Activated CD4-positive, alpha-beta T cell treated with anti-CD3 and anti-CD28 coated beads, Interleukin-2, amount 50 U/mL, for 24 hours (primary cell): ENCODE measurements around the gene PLS1.
"Not testable (repeated sequence)": the region's sequence is repeated elsewhere in the genome, so short reads cannot be mapped to it uniquely, and the experiment has no call there.

Experiments
- DNase-seq, 2 donors: peaks; one replicate each; pipeline ENCODE4 v3.0.0-alpha.2; 2020; ENCODE audit warnings: low read depth in 1 of 2, low spot score in 1 of 2

PLS1 gene

GRCh38 chr3:142595951-142596725, at the start of gene PLS1:
TSS of gene PLS1 (plus strand) at chr3:142596393. CDS start at chr3:142664238, 67,845 bp downstream.
- DNase-seq = peak; percentile 76 to 79

- DNase-seq = no peak
These were observed 46.2 kb upstream of the PLS1 start for GRCh38 chr3:142549986-142550385.

DNA sequence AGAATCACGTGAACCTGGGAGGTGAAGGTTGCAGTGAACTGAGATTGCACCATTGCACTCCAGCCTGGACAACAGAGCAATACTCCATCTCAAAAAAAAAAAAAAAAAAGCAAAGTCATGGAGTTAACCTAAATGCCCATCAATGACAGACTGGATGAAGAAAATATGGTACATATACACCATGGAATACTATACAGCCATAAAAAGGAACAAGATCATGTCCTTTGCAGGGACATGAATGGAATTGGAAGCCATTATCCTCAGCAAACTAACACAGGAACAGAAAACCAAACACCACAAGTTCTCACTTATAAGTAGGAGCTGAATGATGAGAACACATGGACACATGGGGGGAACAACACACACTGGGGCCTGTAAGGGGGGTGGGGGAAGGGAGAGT, 43.6 kb upstream of the PLS1 start:
- DNase-seq = not testable (repeated sequence)

DNA sequence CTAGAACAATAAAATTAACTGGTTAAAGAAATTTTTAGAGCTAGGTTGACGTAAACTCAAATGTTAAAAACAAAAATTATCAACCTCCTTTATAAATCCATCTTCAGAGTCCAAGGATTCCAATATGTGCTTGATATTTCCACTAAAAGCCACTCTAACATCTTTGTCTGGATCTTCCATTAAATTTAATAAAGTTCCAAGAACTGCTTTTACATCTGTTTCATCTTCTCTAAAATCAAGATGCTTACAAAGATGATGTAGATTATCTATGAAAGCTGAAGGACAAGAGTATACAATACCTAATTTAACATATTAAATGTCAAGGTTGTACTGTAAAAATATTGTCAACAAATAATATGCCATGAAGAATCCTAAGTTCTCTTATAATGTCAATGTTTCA, 42.5 kb upstream of the PLS1 start:
- no peak for DNase-seq

DNA sequence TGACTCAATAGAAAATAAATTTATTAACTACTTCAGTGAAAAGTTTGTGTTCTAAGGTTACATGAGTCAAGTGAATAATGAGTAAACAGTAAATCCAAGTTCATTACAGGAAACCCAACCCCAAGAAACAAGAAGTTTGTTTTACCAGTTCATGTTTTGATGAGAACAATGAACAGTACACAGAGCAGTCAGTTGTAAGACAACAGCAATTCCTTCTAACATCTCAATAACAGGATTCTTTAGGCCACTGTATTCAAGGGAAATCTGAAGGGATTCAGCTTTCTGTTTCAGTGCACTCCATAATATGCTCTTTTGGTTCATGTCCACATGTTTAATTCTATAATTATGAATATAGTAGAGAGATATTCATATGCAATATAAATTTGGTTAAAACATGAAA, 36.1 kb upstream of the PLS1 start:
- no peak for DNase-seq

GRCh38 chr3:142563496-142563997, 32.6 kb upstream of the PLS1 start:
- DNase-seq = no peak

DNA sequence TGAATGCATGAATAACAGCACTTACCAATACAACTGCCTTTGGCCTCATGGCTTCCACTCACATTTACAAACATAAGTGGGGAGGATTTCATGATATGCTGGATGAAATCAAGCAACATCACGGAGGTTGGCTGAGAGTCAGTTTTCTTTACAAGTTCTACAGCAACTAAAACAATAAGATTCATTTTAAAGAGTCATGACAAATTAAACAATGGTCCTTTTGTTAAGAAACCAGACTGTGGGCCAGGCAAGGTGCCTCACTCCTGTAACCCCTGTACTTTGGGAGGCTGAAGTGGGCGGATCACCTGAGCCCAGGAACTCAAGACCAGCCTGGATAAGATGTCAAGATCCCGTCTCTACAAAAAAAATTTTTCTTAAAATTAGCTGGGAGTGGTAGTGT, 30.1 kb upstream of the PLS1 start:
- no peak for DNase-seq

- DNase-seq = no peak
These were observed 27.7 kb upstream of the PLS1 start for GRCh38 chr3:142568393-142569017.

DNA sequence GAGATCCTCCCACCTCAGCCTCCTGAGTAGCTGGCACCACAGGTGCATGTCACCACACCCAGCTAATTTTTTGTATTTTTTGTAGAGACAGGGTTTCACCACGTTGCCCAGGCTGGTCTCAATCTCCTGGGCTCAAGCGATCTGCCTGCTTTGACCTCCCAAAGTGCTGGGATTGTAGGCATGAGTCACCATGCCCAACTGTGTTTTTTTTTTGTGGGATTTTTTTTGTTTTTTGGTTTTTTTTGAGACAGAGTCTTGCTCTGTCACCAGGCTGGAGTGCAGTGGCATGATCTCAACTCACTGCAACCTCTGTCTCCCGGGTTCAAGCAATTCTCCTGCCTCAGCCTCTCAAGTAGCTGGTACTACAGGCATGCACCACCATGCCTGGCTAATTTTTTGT, 26.8 kb upstream of the PLS1 start:
- DNase-seq = not testable (repeated sequence)

DNA sequence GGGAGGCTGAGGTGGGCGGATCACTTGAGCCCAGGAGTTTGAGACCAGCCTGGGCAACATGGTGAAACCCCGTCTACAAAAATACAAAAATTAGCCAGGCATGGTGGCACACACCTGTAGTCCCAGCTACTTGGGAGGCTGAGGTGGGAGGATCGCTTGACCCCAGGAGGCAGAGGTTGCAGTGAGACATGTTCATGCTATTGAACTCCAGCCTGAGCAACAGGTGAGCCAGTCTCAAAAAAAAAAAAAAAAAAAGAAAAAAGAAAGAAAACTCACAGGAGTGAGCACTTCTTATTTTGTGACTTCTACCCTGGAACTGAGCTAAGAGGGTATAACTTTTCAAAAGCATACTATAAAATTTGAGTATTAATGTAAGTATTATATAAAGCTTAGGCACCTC, 22.0 kb upstream of the PLS1 start:
- not testable (repeated sequence) for DNase-seq

- DNase-seq = no peak
These were observed 21.5 kb upstream of the PLS1 start for GRCh38 chr3:142574665-142575064.

DNA sequence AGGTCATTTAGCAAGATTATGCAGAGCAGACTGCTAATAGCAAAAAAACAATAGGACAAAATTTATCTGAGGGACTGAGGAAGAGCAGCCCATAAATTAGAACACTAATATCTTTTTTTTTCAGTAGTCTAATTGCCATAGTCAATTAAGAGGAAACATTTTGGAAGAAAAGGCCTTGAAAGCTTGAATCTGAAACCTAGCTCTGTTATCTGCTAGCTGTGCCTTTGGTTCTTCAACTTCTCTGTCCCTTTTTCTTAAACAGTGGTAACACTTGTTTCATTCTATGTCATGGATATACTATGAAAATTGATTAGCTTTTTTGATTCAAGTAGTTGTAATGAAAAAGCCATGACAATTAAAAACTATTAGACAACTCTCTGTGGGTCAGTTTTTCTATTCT, 19.4 kb upstream of the PLS1 start:
- no peak for DNase-seq

- DNase-seq = no peak
These were observed 18.4 kb upstream of the PLS1 start for GRCh38 chr3:142577696-142578328.

DNA sequence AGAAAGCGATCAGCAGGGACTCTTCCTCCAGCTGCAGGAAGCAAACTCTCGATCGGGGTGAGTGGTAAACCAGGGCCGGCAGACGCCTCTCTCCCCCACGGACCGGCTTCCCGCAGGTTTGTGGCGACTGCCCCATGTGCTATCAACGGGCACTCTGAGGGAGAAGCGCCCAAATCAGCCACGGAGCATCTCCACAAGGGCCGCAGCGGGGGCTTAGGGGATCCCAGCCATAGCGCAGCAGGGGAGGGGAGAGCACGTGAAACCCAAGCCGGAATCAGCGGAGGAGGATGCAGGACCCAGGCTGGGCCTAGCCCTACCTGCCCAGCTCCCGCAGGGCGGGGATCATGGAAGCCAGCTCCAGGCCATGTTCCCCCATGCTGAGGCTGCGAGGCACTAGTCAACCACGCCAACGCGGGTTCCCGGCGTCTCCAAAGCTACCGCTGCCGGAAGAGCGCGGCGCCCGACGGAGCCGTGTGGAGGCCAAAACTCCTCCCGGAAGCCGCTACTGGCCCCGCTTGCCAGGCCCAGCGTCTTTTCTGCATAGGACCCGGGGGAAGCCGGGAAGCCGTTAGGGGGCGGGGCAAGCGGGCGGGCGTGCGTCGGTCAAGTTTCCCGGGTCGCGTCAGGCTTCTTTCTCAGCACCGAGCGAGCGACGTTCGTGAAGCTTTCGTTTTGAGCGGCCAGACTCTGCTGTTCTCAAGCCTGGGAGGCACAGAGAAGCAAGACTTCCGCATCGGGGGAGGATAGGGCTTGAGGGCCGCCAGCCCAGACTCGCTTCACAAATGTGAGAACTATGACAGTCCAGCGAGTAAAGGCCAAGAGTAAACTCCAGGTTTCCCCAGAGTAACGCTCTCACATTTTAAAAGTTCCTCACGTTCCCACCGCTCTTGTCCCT, 17.6 kb upstream of the PLS1 start, which contains the start of gene ATR:
Gene ATR (minus strand): TSS at position 405 of the 895 bp plus-strand sequence. CDS start 29 bp downstream, at position 376.
- peak; percentile 93 to 94 for DNase-seq

- DNase-seq = no peak
These were observed 16.2 kb upstream of the PLS1 start for GRCh38 chr3:142580061-142580423.

DNA sequence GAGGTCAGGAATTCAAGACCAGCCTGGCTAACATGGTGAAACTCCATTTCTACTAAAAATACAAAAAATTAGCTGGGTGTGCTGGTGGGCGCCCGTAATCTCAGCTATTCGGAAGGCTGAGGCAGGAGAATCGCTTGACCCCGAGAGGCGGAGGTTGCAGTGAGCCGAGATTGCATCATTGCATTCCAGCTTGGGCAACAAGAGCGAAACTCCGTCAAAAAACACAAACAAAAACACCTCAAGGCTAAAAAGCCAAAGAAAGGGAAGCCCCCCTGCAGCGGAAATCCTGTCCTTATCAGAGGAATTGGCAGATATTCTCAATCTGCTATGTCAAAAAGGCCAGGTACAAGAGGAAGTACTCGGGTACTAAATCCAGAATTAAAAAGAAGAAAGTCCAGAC, 15.1 kb upstream of the PLS1 start:
- DNase-seq = not testable (repeated sequence)

- no peak for DNase-seq
These were observed 9.3 kb upstream of the PLS1 start for GRCh38 chr3:142586803-142587406.

DNA sequence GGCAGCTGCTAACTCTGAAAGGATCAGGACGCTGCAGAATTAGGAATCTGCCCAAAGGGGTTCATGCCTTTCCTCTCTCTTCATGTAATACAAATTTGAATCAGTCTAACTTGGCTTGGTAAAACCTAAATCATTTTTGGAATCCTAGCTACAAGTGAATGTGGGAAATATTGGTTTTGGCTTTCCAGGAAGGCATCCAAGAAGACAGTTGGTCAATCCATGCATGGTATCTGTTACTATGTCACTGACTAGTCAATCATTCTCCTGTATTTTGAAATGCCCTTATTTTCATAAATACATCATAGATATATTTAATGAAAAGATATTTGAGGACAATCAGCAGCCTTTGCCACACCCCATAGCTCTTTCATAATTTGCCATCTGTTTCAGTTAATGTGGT, 7.5 kb upstream of the PLS1 start:
- no peak for DNase-seq

DNA sequence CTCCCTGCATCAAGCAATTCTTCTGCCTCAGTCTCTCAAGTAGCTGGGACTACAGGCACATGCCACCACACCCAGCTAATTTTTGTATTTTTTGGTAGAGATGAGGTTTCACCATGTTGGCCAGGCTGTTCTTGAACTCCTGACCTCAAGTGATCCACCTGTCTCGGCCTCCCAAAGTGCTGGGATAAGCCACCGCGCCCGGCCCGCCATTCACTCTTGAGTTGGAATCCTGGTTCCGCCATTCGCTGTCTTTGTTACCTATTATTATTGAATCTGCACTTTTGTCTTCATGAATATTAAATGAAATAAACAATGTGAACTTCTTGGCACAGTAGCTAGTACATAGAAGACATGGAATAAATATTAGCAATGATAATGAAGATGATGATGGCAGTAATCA, 3.9 kb upstream of the PLS1 start:
- DNase-seq = not testable (repeated sequence)

DNA sequence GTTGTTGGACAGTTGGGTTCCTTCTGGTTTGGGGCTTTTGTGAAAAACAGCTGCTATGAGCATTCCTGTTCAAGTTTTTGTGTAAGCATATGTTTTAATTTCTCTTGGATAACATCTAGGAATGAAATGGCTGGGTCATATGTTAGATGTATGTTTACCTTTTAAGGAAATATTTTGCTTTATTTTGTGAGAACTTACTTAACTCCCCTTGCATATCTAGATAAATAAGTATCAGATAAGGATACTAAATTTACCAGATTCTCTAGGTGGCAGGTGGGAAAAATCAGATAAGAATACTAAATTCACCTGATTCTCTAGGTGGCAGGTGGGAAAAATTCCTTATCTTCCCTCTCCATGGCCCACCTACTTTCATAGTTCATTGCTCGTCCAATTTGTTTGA, 1.1 kb upstream of the PLS1 start:
- no peak for DNase-seq

DNA sequence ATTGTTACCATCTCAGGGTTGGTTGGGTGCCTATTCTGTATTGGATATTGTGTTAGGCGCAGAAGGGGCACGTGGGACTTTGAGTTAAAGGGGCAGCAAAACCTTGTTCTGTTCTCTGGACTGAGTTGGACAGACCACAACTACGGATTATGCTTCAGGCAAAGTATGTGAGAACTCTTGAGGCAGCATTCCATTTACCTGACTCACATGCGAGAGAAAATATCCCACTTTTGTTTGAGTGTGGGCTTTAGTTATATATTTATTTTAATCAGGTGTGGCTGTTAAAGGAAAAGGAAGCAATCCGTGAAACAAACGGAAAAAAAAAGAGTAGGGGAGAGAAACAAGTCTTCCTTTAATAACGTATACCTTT, 627 bp upstream of the PLS1 start:
- no peak for DNase-seq
